SK-N-SH (cell line): ENCODE data around the gene NANOGP8. TPM values are rescaled to one million over a fixed set of nuclear protein-coding genes. Genes with fewer than 3 reads are reported as not detected.

ENCODE experiments used
- CTCF ChIA-PET: fragments of 300-600, 350-600 bp; formaldehyde crosslinking; extraction: SDS; loops from one replicate; lab custom pipeline; 2021; lab: Yijun Ruan, JAX
- POLR2A ChIA-PET: fragments of 350-600 bp; sonication (Branson Sonifier 250); formaldehyde crosslinking; extraction: SDS; loops from one replicate; lab custom pipeline; 2020; ENCODE audit warnings: antibody characterized with exemption, inconsistent platforms; lab: Yijun Ruan, JAX
- DNase-seq: peaks from one replicate; pipeline ENCODE4 v3.0.0; 2012
- H2AFZ ChIP-seq: fragments of 200-600 bp; sonication (generic); 2 replicates; pipeline ENCODE4 v1.8.1; 2016; ENCODE audit warnings: antibody characterized with exemption, mild to moderate bottlenecking, low read depth
- H3F3A ChIP-seq: fragments of 200-600 bp; sonication (generic); replicated peaks from 2 replicates; pipeline ENCODE3; 2016; ENCODE audit warnings: antibody characterized with exemption, mild to moderate bottlenecking; ENCODE audit not compliant: insufficient read depth
- H3K27ac ChIP-seq, 2 experiments: fragments of 200-500 bp in 1 of 2; fragments of 200-600 bp in 1 of 2; sonication (Bioruptor generic) in 1 of 2; sonication (generic), shearing (Covaris generic) in 1 of 2; 2 replicates each; pipeline versions ENCODE4 v1.5.1 to v1.6.1; 2014 to 2016; ENCODE audit warnings: low read depth in 2 of 2, inconsistent platforms in 1 of 2, low read length in 1 of 2, mild to moderate bottlenecking in 1 of 2, mixed read lengths in 1 of 2
- H3K27me3 ChIP-seq: fragments of 200-600 bp; sonication (generic), shearing (Covaris generic); 2 replicates; pipeline ENCODE4 v1.6.1; 2016; ENCODE audit warnings: mixed run types; ENCODE audit not compliant: insufficient read depth
- H3K36me3 ChIP-seq, 2 experiments: fragments of 200-500 bp in 1 of 2; fragments of 200-600 bp in 1 of 2; sonication (Bioruptor generic) in 1 of 2; sonication (generic) in 1 of 2; replicated peaks in 1 of 2; 2 replicates each; pipeline versions ENCODE3 to v1.5.1; 2014 to 2016; ENCODE audit warnings: low read length in 1 of 2, mild to moderate bottlenecking in 1 of 2; ENCODE audit not compliant: insufficient read depth in 2 of 2, control insufficient read depth in 1 of 2
- H3K4me1 ChIP-seq, 2 experiments: fragments of 200-500 bp in 1 of 2; fragments of 200-600 bp in 1 of 2; sonication (Bioruptor generic) in 1 of 2; sonication (generic), shearing (Covaris generic) in 1 of 2; 2 replicates each; pipeline versions ENCODE4 v1.5.1 to v1.6.1; 2014 to 2016; ENCODE audit warnings: low read depth in 1 of 2, low read length in 1 of 2, mixed run types in 1 of 2; ENCODE audit not compliant: insufficient read depth in 2 of 2, control insufficient read depth in 1 of 2
- H3K4me2 ChIP-seq: fragments of 200-600 bp; sonication (generic), shearing (Covaris generic); 2 replicates; pipeline ENCODE4 v1.6.1; 2017; ENCODE audit warnings: mixed run types
- H3K4me3 ChIP-seq, 2 experiments: fragments of 200-500 bp in 1 of 2; fragments of 200-600 bp in 1 of 2; sonication (Bioruptor generic) in 1 of 2; sonication (generic), shearing (Covaris generic) in 1 of 2; 2 replicates each; pipeline versions ENCODE4 v1.5.1 to v1.8.1; 2014 to 2016; ENCODE audit warnings: low read depth in 2 of 2, inconsistent platforms in 1 of 2, low read length in 1 of 2, mild to moderate bottlenecking in 1 of 2, mixed read lengths in 1 of 2, moderate library complexity in 1 of 2
- H3K79me2 ChIP-seq: fragments of 200-600 bp; sonication (generic); 2 replicates; pipeline ENCODE4 v1.8.1; 2017; ENCODE audit warnings: mild to moderate bottlenecking; ENCODE audit not compliant: insufficient read depth
- H3K9ac ChIP-seq: fragments of 200-600 bp; sonication (generic); 2 replicates; pipeline ENCODE4 v1.6.1; 2017; ENCODE audit warnings: mixed run types
- H3K9me2 ChIP-seq: fragments of 200-600 bp; sonication (generic); 2 replicates; pipeline ENCODE4 v1.6.1; 2017; ENCODE audit warnings: mixed run types
- H3K9me3 ChIP-seq: fragments of 200-600 bp; sonication (generic); 2 replicates; pipeline ENCODE4 v1.6.1; 2017; ENCODE audit warnings: mixed run types, mild to moderate bottlenecking, moderate library complexity
- H4K20me1 ChIP-seq: fragments of 200-600 bp; sonication (generic); 2 replicates; pipeline ENCODE4 v1.6.1; 2017; ENCODE audit warnings: mild to moderate bottlenecking, mixed run types; ENCODE audit not compliant: insufficient read depth
- EP300 ChIP-seq, 2 experiments: IDR thresholded peaks; 2 replicates each; pipeline versions ENCODE4 v1.4.0 to v1.6.1; 2012; ENCODE audit warnings: borderline replicate concordance in 1 of 2, low read depth in 1 of 2, low read length in 1 of 2
- FOSL2 ChIP-seq: IDR thresholded peaks from 2 replicates; pipeline ENCODE4 v1.4.0; 2012; ENCODE audit warnings: low read depth, mild to moderate bottlenecking, moderate library complexity, borderline replicate concordance
- MEF2A ChIP-seq: IDR thresholded peaks from 2 replicates; pipeline ENCODE4 v1.4.0; 2012; ENCODE audit warnings: low read depth, borderline replicate concordance
- NRF1 ChIP-seq: IDR thresholded peaks from 2 replicates; pipeline ENCODE4 v1.6.1; 2012; ENCODE audit warnings: low read depth, mild to moderate bottlenecking, low read length
- POLR2AphosphoS5 ChIP-seq: IDR thresholded peaks from 2 replicates; pipeline ENCODE4 v1.6.1; 2012; ENCODE audit warnings: low read depth, low read length
- RAD21 ChIP-seq: IDR thresholded peaks from 2 replicates; pipeline ENCODE4 v1.6.1; 2012; ENCODE audit warnings: mild to moderate bottlenecking, low read length
- RFX5 ChIP-seq: IDR thresholded peaks from 2 replicates; pipeline ENCODE4 v1.6.1; 2012; ENCODE audit warnings: mild to moderate bottlenecking, improper control_type of control experiment, low read length
- SIN3A ChIP-seq: IDR thresholded peaks from 2 replicates; pipeline ENCODE4 v1.6.1; 2012; ENCODE audit warnings: low read depth, mild to moderate bottlenecking, low read length, moderate library complexity, borderline replicate concordance
- SMC3 ChIP-seq: IDR thresholded peaks from 2 replicates; pipeline ENCODE4 v1.6.1; 2012; ENCODE audit warnings: low read depth, low read length, improper control_type of control experiment
- TAF1 ChIP-seq: IDR thresholded peaks from 2 replicates; pipeline ENCODE4 v1.6.1; 2012; ENCODE audit warnings: low read depth, mild to moderate bottlenecking, low read length, moderate library complexity, borderline replicate concordance
- WGBS: methylation state at CpG from one replicate; pipeline ENCODE4 v1.1.6; 2017; ENCODE audit warnings: low lambda C conversion rate; 5-methylcytosine and 5-hydroxymethylcytosine counted together
- polyA plus RNA-seq, 3 experiments: library from polyadenylated mRNA; depleted of rRNA; stranded (reverse); fragments of >200 nt; gene quantifications; 2 replicates each; pipeline ENCODE4 v1.2.3, GENCODE V29; 2012
- TF ChIP-seq, protein P1 (sequence below): IDR thresholded peaks from 2 replicates; pipeline ENCODE4; 2012
- TF ChIP-seq, protein P2 (sequence below): fragments of 200-600 bp; sonication (generic); IDR thresholded peaks from 2 replicates; pipeline ENCODE4 v1.6.1; 2017; ENCODE audit warnings: antibody characterized with exemption, mild to moderate bottlenecking, moderate library complexity
- TF ChIP-seq, protein P3 (sequence below): IDR thresholded peaks from 2 replicates; pipeline ENCODE4 v1.4.0; 2012; ENCODE audit warnings: low read depth, borderline replicate concordance
- TF ChIP-seq, protein P4 (sequence below): IDR thresholded peaks from 2 replicates; pipeline ENCODE4 v1.4.0; 2012; ENCODE audit warnings: low read depth, borderline replicate concordance
- TF ChIP-seq, protein P5 (sequence below): IDR thresholded peaks from 2 replicates; pipeline ENCODE4 v1.4.0; 2012; ENCODE audit warnings: low read depth

NANOGP8 gene
- polyA plus RNA-seq, 1 of the 3 experiments (the other 2 are of a cell fraction): not detected

DNA sequence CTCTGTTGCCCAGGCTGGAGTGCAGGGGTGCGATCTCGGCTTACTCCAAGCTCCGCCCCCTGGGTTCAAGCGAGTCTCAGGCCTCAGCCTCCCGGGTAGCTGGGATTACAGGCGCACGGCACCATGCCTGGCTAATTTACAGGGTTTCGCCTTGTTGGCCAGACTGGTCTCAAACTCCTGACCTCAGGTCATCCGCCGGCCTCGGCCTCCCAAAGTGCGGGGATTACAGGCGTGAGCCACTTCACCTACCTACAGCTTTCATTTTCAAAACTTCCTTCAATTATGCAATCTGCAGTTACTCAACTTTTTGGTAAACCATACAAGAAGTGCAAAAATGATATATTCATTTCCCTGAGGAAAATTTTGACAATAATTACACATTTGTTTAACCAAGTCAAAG, 14.0 kb downstream of the NANOGP8 start:
- H3K36me3 ChIP-seq: no peaks in the 10 kb centered on the region
- no peaks in the 10 kb centered on the region for H3K9me3 ChIP-seq
- H3K9me2 ChIP-seq: no peaks in the 10 kb centered on the region
- no peak overlapping the region for H3K27ac ChIP-seq
- no peak for TF ChIP-seq NRF1
- TF ChIP-seq TAF1: no peak
- no peak for TF ChIP-seq EP300 (IDR thresholded peaks at IDR 0.05; ENCODE audit: borderline replicate concordance in 1 of 2, low read depth in 1 of 2, low read length in 1 of 2)
- TF ChIP-seq, protein P1, sequence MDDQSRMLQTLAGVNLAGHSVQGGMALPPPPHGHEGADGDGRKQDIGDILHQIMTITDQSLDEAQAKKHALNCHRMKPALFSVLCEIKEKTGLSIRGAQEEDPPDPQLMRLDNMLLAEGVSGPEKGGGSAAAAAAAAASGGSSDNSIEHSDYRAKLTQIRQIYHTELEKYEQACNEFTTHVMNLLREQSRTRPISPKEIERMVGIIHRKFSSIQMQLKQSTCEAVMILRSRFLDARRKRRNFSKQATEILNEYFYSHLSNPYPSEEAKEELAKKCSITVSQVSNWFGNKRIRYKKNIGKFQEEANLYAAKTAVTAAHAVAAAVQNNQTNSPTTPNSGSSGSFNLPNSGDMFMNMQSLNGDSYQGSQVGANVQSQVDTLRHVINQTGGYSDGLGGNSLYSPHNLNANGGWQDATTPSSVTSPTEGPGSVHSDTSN: no peak
- TF ChIP-seq, protein P2, sequence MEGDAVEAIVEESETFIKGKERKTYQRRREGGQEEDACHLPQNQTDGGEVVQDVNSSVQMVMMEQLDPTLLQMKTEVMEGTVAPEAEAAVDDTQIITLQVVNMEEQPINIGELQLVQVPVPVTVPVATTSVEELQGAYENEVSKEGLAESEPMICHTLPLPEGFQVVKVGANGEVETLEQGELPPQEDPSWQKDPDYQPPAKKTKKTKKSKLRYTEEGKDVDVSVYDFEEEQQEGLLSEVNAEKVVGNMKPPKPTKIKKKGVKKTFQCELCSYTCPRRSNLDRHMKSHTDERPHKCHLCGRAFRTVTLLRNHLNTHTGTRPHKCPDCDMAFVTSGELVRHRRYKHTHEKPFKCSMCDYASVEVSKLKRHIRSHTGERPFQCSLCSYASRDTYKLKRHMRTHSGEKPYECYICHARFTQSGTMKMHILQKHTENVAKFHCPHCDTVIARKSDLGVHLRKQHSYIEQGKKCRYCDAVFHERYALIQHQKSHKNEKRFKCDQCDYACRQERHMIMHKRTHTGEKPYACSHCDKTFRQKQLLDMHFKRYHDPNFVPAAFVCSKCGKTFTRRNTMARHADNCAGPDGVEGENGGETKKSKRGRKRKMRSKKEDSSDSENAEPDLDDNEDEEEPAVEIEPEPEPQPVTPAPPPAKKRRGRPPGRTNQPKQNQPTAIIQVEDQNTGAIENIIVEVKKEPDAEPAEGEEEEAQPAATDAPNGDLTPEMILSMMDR: no peak
- no peak for TF ChIP-seq RAD21
- TF ChIP-seq, protein P3, sequence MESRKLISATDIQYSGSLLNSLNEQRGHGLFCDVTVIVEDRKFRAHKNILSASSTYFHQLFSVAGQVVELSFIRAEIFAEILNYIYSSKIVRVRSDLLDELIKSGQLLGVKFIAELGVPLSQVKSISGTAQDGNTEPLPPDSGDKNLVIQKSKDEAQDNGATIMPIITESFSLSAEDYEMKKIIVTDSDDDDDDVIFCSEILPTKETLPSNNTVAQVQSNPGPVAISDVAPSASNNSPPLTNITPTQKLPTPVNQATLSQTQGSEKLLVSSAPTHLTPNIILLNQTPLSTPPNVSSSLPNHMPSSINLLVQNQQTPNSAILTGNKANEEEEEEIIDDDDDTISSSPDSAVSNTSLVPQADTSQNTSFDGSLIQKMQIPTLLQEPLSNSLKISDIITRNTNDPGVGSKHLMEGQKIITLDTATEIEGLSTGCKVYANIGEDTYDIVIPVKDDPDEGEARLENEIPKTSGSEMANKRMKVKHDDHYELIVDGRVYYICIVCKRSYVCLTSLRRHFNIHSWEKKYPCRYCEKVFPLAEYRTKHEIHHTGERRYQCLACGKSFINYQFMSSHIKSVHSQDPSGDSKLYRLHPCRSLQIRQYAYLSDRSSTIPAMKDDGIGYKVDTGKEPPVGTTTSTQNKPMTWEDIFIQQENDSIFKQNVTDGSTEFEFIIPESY: no peak
- TF ChIP-seq FOSL2: no peak
- TF ChIP-seq MEF2A: no peak
- TF ChIP-seq RFX5: no peak
- TF ChIP-seq SMC3: no peak
- no peak for TF ChIP-seq SIN3A
- TF ChIP-seq POLR2AphosphoS5: no peak
- TF ChIP-seq, protein P4, sequence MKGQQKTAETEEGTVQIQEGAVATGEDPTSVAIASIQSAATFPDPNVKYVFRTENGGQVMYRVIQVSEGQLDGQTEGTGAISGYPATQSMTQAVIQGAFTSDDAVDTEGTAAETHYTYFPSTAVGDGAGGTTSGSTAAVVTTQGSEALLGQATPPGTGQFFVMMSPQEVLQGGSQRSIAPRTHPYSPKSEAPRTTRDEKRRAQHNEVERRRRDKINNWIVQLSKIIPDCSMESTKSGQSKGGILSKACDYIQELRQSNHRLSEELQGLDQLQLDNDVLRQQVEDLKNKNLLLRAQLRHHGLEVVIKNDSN: no peak
- TF ChIP-seq, protein P5, sequence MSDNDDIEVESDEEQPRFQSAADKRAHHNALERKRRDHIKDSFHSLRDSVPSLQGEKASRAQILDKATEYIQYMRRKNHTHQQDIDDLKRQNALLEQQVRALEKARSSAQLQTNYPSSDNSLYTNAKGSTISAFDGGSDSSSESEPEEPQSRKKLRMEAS: no peak
- H3K27me3 ChIP-seq: no peaks in the 10 kb centered on the region
- no peak for DNase-seq
- POLR2A ChIA-PET: interaction anchor here (0.7 kb wide), 1 partner anchor 83 kb away, joined by 3 read pairs; the partner anchor contains the start of gene ZNF770
- no peaks in the 10 kb centered on the region for H3K79me2 ChIP-seq
- no peaks in the 10 kb centered on the region for H3F3A ChIP-seq
- H3K4me2 ChIP-seq: no peak overlapping the region
- H3K4me3 ChIP-seq: no peak overlapping the region
- H3K4me1 ChIP-seq: no peaks in the 10 kb centered on the region
- WGBS: 93% methylated on average over 13 of the region's 13 CpGs
- no peak overlapping the region for H3K9ac ChIP-seq
- H4K20me1 ChIP-seq: no peaks in the 10 kb centered on the region
- CTCF ChIA-PET: interaction anchor here (1.3 to 3.0 kb wide), 3 partner anchors 8 to 373 kb away, joined by 3 to 15 read pairs (median 6); no protein-coding TSS in a partner anchor
- H2AFZ ChIP-seq: no peak overlapping the region
